Ishikawa (cell line): ENCODE measurements around the gene CCL27.

Experiments
- CEBPB ChIP-seq: IDR thresholded peaks from 2 replicates; pipeline ENCODE4 v1.6.1; 2012
- CREB1 ChIP-seq: IDR thresholded peaks from 2 replicates; pipeline ENCODE4 v1.6.1; 2012; ENCODE audit warnings: low read depth
- EGR1 ChIP-seq: IDR thresholded peaks from 2 replicates; pipeline ENCODE4 v1.6.1; 2012
- EP300 ChIP-seq: IDR thresholded peaks from 2 replicates; pipeline ENCODE4 v1.6.1; 2012; ENCODE audit warnings: borderline replicate concordance
- FOXM1 ChIP-seq: IDR thresholded peaks from 2 replicates; pipeline ENCODE4 v1.6.1; 2012; ENCODE audit warnings: low read depth, borderline replicate concordance
- NFIC ChIP-seq: IDR thresholded peaks from 2 replicates; pipeline ENCODE4 v1.6.1; 2012
- RAD21 ChIP-seq: IDR thresholded peaks from 2 replicates; pipeline ENCODE4 v1.6.1; 2012; ENCODE audit warnings: low read depth
- TAF1 ChIP-seq: IDR thresholded peaks from 2 replicates; pipeline ENCODE4 v1.6.1; 2012; ENCODE audit warnings: low read depth, mild to moderate bottlenecking
- TCF12 ChIP-seq: IDR thresholded peaks from 2 replicates; pipeline ENCODE4 v1.6.1; 2012; ENCODE audit warnings: low read depth
- TEAD4 ChIP-seq: IDR thresholded peaks from 2 replicates; pipeline ENCODE4 v1.6.1; 2012
- YY1 ChIP-seq: IDR thresholded peaks from 2 replicates; pipeline ENCODE4 v1.6.1; 2012; ENCODE audit warnings: low read depth
- ZBTB7A ChIP-seq: IDR thresholded peaks from 2 replicates; pipeline ENCODE4 v1.6.1; 2012; ENCODE audit warnings: low read depth
- TF ChIP-seq, protein P1 (sequence below): IDR thresholded peaks from 2 replicates; pipeline ENCODE4 v1.6.1; 2012
- TF ChIP-seq, protein P2 (sequence below): IDR thresholded peaks from 2 replicates; pipeline ENCODE4 v1.6.1; 2012; ENCODE audit warnings: low read depth, mild to moderate bottlenecking
- TF ChIP-seq, protein P3 (sequence below): IDR thresholded peaks from 2 replicates; pipeline ENCODE4 v1.6.1; 2012

The CCL27 gene

DNA sequence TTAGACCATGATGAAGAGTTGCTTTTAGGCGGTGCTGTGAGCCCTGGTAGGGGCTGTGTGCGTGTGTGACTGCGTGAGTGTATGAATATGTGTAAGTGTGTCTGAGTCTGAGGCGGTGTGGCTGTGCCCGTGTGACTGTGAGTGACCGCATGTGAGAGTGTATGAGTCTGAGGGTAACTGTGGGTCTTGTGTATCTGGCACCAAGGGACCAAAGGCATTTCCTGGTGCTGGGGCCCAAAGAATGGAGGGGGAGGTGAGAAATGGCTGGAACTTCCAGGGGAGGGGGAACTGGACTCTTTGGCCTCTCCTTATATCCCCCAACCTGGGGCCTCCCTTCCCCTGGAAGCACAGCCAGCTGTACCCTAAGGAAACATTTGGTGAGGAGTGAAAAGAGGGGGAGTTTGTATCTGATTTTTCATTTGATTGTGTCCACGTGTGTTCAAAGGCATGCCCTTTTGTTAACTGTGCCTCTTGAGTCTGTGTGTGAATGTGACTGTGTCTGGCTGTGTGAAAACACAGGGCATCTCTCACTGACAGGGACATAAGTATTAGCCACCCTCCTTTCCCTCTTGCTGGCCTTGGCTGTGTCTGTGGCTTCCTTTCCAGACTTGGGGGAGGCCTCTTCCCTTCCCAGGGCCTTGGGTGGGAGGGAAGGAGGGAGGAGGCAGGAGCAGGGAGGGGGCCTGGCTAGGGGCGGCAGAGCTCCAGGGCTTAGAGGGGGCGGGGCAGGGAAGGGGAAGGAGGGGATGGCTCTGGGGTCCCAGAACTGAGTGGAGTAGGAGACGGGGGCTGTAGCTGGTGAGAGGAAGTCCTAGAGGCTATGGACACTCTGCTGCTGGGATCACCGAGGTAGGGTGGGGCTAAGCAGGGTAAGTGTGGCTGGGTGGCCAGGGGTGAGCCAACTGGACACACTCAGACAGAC is 9.0 kb downstream of the CCL27 start:
- TF ChIP-seq, protein P1, sequence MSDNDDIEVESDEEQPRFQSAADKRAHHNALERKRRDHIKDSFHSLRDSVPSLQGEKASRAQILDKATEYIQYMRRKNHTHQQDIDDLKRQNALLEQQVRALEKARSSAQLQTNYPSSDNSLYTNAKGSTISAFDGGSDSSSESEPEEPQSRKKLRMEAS = no peak
- no peak for TF ChIP-seq EGR1
- TF ChIP-seq TEAD4 = no peak
- no peak for TF ChIP-seq TCF12
- no peak for TF ChIP-seq FOXM1
- no peak for TF ChIP-seq NFIC
- TF ChIP-seq CREB1 = no peak
- no peak for TF ChIP-seq RAD21
- TF ChIP-seq, protein P2, sequence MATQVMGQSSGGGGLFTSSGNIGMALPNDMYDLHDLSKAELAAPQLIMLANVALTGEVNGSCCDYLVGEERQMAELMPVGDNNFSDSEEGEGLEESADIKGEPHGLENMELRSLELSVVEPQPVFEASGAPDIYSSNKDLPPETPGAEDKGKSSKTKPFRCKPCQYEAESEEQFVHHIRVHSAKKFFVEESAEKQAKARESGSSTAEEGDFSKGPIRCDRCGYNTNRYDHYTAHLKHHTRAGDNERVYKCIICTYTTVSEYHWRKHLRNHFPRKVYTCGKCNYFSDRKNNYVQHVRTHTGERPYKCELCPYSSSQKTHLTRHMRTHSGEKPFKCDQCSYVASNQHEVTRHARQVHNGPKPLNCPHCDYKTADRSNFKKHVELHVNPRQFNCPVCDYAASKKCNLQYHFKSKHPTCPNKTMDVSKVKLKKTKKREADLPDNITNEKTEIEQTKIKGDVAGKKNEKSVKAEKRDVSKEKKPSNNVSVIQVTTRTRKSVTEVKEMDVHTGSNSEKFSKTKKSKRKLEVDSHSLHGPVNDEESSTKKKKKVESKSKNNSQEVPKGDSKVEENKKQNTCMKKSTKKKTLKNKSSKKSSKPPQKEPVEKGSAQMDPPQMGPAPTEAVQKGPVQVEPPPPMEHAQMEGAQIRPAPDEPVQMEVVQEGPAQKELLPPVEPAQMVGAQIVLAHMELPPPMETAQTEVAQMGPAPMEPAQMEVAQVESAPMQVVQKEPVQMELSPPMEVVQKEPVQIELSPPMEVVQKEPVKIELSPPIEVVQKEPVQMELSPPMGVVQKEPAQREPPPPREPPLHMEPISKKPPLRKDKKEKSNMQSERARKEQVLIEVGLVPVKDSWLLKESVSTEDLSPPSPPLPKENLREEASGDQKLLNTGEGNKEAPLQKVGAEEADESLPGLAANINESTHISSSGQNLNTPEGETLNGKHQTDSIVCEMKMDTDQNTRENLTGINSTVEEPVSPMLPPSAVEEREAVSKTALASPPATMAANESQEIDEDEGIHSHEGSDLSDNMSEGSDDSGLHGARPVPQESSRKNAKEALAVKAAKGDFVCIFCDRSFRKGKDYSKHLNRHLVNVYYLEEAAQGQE = no peak
- TF ChIP-seq YY1 = no peak
- TF ChIP-seq ZBTB7A = no peak
- no peak for TF ChIP-seq CEBPB
- no peak for TF ChIP-seq EP300
- TF ChIP-seq, protein P3, sequence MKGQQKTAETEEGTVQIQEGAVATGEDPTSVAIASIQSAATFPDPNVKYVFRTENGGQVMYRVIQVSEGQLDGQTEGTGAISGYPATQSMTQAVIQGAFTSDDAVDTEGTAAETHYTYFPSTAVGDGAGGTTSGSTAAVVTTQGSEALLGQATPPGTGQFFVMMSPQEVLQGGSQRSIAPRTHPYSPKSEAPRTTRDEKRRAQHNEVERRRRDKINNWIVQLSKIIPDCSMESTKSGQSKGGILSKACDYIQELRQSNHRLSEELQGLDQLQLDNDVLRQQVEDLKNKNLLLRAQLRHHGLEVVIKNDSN = no peak
- TF ChIP-seq TAF1 = no peak

DNA sequence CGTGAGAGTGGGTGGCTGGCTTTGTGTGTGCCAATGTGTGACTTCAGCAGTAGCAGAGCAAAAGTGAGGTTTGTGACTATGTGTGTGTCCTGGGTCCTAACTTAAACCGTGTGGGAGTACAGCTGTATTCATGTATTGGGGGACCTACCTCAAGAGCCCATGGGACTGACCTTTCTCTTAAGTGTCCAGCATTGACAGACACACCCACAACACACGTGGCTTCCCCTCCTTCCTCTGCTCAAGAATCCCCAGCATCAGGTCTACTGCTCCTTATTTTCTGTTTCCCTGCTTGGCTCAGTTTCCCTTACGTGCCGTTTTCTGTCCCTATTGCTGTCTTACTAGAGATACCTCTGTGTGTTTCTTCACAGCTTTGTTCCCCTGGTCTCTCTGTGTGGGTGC is 9.9 kb downstream of the CCL27 start:
- TF ChIP-seq YY1 (no peak), RAD21 (no peak), FOXM1 (no peak), EP300 (no peak), TEAD4 (no peak), NFIC (no peak)

DNA sequence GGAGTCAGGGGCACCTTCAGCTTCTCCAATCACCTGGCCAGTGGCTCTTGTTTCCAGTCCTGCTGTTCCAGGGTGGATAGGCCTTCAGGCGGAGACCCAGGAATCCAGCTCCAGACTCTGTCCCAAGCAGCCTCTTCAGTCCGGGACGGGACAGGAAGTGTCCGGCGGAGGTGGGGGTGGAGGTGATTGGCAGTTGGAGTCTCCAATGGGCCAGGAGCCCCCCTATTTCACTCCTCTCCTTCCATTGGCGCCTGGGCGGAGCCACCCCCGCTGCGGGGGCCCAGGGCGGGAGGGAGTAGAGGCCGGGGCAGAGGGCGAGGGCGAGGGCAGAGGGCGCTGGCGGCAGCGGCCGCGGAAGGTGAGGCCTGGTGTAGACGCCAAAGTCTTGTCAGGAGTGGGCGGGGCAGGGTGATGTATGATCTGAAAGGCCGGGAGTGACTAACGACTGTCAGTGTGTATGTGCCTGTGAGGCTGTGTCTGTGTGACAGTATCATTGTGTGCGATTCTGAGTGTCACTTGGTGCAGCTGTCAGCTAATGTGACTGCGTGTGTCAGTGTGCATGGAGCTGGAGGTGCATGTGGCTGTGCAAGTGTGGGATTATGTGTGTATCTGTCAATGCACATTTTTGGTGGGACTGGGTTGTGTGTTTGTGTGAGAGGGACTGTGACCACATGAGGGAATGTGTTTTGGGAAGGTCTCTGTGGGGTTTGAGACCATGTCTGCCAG is 10.4 kb downstream of the CCL27 start, which contains the start of gene IL11RA:
Gene IL11RA, plus strand, starts transcription at position 310 of the 726 bp plus-strand sequence. CDS start 3,033 bp downstream, outside the sequence.
- TF ChIP-seq CREB1 = 0 out of 2 replicates have a peak, but pooled peaks have one; percentile 16
- no peak for TF ChIP-seq TCF12
- 0 out of 2 replicates have a peak, but pooled peaks have one; percentile 56 for TF ChIP-seq EGR1
- no peak for TF ChIP-seq YY1
- TF ChIP-seq, protein P1 = peak; percentile 50; the same call in 1 of the 2 replicates
- TF ChIP-seq NFIC = peak; percentile 70
- no peak for TF ChIP-seq CEBPB
- no peak for TF ChIP-seq RAD21
- TF ChIP-seq, protein P2 = no peak
- no peak for TF ChIP-seq EP300
- 0 out of 2 replicates have a peak, but pooled peaks have one; percentile 17 for TF ChIP-seq TEAD4
- no peak for TF ChIP-seq ZBTB7A
- TF ChIP-seq, protein P3 = no peak
- no peak for TF ChIP-seq FOXM1
- TF ChIP-seq TAF1 = peak; percentile 71; the same call in 1 of the 2 replicates

DNA sequence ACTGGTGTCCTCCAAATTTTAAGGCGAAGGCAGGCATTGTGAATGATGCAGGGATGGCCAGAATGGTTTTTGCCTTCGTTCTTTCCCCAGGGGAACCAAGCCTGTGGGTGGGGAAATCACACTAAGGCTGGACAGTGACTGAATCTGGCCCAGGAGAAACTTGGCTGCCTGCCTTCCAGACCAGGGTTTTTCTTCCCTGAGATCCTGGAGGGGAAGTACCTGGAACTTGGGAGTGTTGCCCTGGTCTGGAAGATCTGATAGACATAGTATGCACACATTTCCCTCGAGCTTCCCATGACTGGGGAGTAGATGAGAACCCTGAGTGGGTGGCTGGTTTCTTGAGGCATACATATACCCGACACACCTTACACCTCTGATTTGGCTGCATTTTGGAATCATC is 11.1 kb downstream of the CCL27 start:
- no peak for TF ChIP-seq YY1
- TF ChIP-seq, protein P2 = no peak
- no peak for TF ChIP-seq EGR1
- no peak for TF ChIP-seq FOXM1
- no peak for TF ChIP-seq NFIC
- TF ChIP-seq ZBTB7A = no peak
- no peak for TF ChIP-seq CEBPB
- no peak for TF ChIP-seq CREB1
- TF ChIP-seq, protein P3 = no peak
- no peak for TF ChIP-seq TEAD4
- TF ChIP-seq EP300 = no peak
- TF ChIP-seq, protein P1 = no peak
- TF ChIP-seq TCF12 = no peak
- no peak for TF ChIP-seq TAF1
- no peak for TF ChIP-seq RAD21
